CD4-positive, alpha-beta T cell treated with Interleukin-12 subunit alpha and Interleukin-12 subunit beta, for 1 hour (primary cell): ENCODE measurements around the gene KRT6A.
"Not testable (repeated sequence)": the region's sequence is repeated elsewhere in the genome, so short reads cannot be mapped to it uniquely, and the experiment has no call there.

ENCODE experiments used
- DNase-seq: peaks from one replicate; pipeline ENCODE4 v3.0.0-alpha.2; 2020

Gene KRT6A

GRCh38 chr12:52454411-52455201 is 38.5 kb downstream of the KRT6A start:
- DNase-seq = no peak

- DNase-seq = no peak
Measured at GRCh38 chr12:52452101-52452500, 41.0 kb downstream of the KRT6A start, which contains the start of gene KRT6B. TSS of gene KRT6B (minus strand) at chr12:52452146. CDS start at chr12:52452078, 68 bp downstream.

GRCh38 chr12:52448228-52448627 is 44.8 kb downstream of the KRT6A start:
- DNase-seq = no peak

GRCh38 chr12:52447196-52447595 is 45.9 kb downstream of the KRT6A start:
- DNase-seq = not testable (repeated sequence)

- no peak for DNase-seq
Measured at GRCh38 chr12:52446367-52447045, 46.6 kb downstream of the KRT6A start.

GRCh38 chr12:52445876-52446275 is 47.2 kb downstream of the KRT6A start:
- no peak for DNase-seq

GRCh38 chr12:52444647-52445595 is 48.1 kb downstream of the KRT6A start:
- no peak for DNase-seq

DNA sequence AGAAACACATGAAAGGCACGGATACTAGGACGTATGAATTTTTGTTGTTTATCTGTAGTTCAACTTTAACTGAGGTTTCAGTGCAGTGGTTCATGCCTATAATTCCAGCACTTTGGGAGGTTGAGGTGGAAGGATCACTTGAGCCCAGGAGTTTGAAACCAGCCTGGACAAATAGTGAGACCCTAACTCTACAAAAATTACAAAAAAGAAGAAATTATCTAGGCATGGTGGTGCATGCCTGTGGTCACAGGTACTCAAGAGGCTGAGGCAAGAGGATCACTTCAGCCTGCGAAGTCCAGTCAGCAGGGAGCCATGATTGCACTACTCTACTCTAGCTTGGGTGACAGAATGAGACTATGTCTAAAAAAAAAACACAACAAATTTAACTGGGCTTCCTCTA is 49.1 kb downstream of the KRT6A start:
- no peak for DNase-seq

DNA sequence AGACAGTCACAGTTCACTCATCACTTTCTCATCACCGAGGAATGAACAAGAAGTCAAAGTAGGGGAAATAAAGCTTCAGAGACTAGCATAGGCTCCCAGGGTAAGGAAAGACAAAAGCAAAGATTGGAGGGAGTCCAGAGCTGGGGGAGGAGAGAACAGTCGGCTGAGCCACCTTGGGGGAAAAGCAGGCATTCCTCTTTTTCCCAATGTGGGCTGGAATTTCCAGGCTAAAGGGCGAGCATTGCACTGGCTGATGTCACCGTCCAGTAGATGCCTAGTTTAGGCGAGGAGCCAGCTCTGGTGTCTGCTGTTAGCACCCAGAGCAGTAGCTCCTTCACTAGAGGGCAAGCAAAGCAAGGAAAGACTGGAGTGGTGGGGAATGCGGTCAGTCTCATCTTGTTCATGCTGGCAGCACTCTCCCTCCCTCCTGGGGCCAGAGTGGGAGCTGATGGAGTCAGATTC is 50.4 kb downstream of the KRT6A start:
- no peak for DNase-seq

GRCh38 chr12:52441320-52441911 is 51.6 kb downstream of the KRT6A start:
- no peak for DNase-seq

- DNase-seq = no peak
Measured at GRCh38 chr12:52440821-52441319, 52.2 kb downstream of the KRT6A start.

- no peak for DNase-seq
Measured at GRCh38 chr12:52439845-52440244, 53.2 kb downstream of the KRT6A start.

DNA sequence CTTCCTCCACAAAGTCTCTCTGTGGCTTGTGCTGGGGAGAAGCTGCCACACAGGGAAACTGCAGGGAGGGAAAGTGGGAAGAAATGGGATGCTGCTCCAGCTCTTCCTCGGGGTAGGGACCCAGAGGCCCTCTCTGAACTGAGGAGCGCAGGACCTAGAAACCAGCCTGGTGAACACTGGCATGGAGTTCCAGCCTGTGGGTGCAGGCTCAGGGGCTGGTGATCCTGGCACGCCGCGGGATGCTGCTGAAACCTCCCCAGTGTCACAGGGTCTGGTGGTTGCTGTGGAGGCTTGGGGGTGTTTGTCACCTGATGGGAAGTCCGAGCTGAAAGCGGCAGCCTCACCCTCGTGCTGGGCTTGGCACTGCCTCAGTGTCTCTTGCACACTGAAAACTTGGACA is 53.6 kb downstream of the KRT6A start:
- DNase-seq = no peak

- DNase-seq = no peak
Measured at GRCh38 chr12:52438305-52439301, 54.5 kb downstream of the KRT6A start.

- no peak for DNase-seq
Measured at GRCh38 chr12:52437508-52437907, 55.5 kb downstream of the KRT6A start.
